Epithelial cell of proximal tubule (primary cell): Measurements from ENCODE around the gene MAP3K1. TPM values are rescaled to one million over a fixed set of nuclear protein-coding genes. Genes with fewer than 3 reads are reported as not detected.

Experiments
- DNase-seq: peaks from one replicate; pipeline ENCODE4 v3.0.0-alpha.2; 2011; ENCODE audit warnings: low read depth
- H3K4me3 ChIP-seq: 2 replicates; pipeline ENCODE4 v1.5.1; 2011; ENCODE audit warnings: low read depth, mild to moderate bottlenecking, low read length
- CTCF ChIP-seq: conservative IDR thresholded peaks from 2 replicates; pipeline ENCODE4 v1.5.1; 2012; ENCODE audit warnings: low read depth, mild to moderate bottlenecking, low read length
- total RNA-seq: library from RNA; depleted of rRNA; stranded (reverse); fragments of >200 nt; gene quantifications from 2 replicates; pipeline ENCODE4 v1.2.3, GENCODE V29; 2015

The MAP3K1 gene
- total RNA-seq, 1 donor from 2014 or later, result 20.1 TPM

- H3K4me3 ChIP-seq, result no peak overlapping the region
- no peak for TF ChIP-seq CTCF
- no peak for DNase-seq
Observed at GRCh38 chr5:56853698-56854097, 38.3 kb downstream of the MAP3K1 start.

GRCh38 chr5:56854920-56855319 lies 39.6 kb downstream of the MAP3K1 start:
- TF ChIP-seq CTCF, result no peak
- DNase-seq, result no peak
- no peak overlapping the region for H3K4me3 ChIP-seq

GRCh38 chr5:56856541-56857178 lies 41.3 kb downstream of the MAP3K1 start:
- no peak for TF ChIP-seq CTCF
- DNase-seq, result no peak

GRCh38 chr5:56858777-56859442 lies 43.6 kb downstream of the MAP3K1 start:
- no peak overlapping the region for H3K4me3 ChIP-seq
- no peak for TF ChIP-seq CTCF
- no peak for DNase-seq

More at GRCh38 chr5:56856541-56857178, 41.3 kb downstream of the MAP3K1 start:
- no peak overlapping the region for H3K4me3 ChIP-seq

GRCh38 chr5:56861893-56862485 lies 46.6 kb downstream of the MAP3K1 start:
- H3K4me3 ChIP-seq, result no peak overlapping the region
- DNase-seq, result no peak
- no peak for TF ChIP-seq CTCF

- no peak for TF ChIP-seq CTCF
- H3K4me3 ChIP-seq, result no peak overlapping the region
- DNase-seq, result no peak
Observed at GRCh38 chr5:56862909-56863308, 47.6 kb downstream of the MAP3K1 start.
